ENCODE results near the gene GFRA1.

The GFRA1 gene

DNA sequence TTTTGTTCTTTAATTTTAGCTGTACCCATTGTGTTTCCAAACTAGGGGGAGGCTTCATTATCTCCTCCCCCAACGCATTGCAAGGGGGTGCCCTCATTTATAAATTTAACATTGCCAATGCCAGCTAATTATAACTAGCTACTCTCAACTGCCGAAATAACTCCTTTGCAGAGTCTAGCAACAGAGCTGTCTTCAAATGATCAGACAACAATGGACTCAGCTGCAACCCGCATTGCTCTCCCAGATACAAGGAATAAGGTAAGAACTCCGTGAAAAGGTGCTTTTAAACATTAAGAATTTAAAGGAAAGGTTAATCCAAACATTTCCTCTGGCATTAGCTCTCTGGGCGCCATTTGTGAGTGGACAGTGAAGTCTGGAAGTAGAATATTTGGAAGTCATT is 116.2 kb downstream of the GFRA1 start:
- no peak for DNase-seq

DNA sequence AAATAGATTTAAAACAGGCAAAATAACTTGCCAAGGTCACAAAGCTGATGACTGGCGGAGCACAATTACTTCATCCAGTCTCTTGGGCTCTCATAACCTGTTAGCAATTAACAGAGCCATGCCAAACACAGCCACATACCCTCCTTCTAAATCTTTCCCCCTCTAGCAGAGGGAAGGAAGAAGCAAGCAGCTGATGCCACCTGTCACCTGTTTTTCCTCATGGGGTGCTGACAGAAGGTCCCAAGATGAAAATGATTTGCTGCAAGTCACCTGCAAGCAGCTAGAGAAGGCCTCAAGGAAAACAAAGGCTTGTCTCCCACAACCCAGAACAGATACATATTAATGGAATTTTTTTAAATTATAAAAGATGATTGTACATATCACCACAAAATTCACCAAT is 117.8 kb downstream of the GFRA1 start:
- no peak for DNase-seq

DNA sequence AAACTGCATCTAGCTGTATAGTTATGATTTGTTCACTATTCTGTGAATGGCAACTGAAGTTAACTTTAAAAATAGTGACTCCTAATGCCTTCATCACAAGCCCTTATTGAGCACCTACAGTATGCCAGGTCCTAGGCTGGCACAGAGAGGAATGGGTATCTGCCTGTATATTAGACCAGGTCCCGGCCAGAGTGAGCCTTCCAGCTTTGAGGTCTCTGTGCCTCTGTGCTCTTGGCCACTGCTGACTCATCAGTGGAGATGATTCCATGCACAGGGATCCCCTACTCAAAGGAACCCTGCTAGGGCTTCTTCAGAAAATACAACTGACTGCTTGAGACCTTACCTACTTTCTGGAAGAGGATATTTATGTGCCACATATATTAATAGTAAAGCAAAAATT is 118.4 kb downstream of the GFRA1 start:
- no peak for DNase-seq

DNA sequence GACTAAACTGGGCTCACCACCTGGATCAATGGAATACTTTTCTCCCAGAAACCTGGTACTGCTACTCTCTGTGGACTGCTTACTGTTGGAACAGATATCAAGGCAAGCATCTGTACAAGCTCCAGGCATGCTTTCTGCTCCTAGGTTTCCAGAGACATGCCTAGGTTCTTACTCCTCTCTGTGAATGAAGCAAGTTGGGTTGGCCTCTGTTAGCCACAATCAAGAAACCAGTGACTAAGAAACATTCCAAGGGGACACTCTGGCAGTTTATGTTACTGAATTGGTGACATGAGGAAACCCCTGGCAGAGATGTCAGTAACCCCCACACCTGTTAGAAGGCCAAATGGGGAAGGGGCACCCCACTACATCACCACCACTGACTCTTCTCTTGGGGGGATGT is 121.9 kb downstream of the GFRA1 start:
- DNase-seq: no peak

DNA sequence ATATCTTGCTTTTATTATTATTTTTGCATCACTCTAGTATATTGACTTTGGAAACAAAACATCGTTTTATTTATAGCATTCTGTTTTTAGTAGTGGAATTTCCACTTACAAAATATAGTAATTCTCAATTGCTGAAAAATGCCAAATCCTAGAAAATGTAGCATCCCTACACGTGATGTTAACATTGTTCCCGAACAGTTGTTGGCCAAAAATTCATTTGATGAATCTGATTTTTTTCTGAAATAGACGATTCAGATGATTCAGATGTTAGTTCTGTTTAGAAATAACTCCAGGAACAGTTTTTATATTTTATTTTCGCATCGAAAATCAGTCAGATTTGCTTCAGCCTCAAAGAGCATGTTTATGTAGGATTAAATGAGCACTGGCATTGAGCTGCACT is 122.4 kb downstream of the GFRA1 start:
- no peak for DNase-seq

DNA sequence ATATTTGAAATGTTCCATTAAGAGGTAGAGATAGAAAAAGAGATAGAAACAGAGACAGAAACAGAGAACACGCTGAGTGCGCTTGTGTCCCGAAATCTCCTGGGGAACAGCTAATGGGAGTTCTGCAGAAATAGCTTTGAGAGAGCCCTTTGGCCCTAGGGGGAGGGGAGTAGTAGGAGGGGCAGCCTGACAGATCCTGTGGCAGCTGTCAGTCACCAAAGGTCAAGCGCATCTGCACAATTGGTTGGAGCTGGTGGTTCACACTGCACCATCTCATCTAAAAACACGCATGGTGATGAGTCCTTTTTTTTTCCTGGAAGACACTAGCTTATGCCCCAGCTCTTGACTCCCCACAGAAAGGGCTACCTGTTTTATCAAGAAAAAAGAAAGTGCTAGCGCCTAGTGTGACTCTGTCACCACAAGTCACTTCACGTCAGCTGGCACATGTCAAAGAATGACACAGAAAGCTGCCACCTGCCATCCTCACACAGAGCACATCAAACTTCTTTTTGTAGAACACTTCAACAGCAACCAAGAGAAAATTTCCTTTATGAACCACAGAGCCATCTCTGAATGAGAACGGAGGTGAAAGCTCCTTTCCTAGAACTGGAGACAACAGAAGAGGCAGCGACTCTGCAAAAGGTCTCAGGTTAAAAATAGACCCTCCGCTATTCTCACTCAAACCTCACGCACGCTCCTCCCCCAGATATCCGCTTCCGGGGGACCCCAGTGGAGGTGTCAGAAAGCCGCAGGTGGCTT is 125.7 kb downstream of the GFRA1 start:
- DNase-seq: no peak

DNA sequence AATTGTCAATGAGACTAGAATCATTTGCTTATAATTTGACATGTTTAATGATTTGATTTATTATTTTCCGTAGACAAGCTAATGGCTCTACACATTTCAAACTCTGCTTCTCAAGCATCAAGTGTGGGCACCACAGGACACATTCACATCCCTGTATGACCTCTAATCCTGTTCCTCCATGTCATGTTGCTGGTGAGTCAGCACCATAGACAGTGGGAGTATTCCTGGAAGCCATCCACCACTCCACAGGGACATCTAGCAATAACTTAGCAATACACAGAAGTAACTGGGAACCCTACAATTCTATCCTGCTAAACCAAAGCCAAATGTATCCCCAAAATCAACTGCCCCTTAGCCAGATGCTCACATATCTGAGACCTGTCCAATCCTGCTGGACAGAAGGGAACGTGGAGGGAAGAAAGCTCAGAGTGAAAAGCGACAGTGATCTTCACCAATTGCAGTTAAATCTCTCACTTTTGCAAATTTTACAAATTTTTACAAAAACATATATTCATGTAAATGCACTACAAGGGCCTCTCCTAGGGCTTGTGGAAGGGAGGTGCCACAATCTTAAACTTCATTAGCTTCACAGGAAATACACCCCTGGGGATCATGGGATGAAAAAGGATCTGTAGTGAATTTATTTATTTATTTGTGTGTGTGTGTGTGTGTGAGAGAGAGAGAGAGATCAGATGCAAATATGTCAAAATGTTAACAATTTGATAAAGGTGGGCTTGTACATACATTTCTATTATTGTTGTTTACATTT is 126.5 kb downstream of the GFRA1 start:
- no peak for DNase-seq

DNA sequence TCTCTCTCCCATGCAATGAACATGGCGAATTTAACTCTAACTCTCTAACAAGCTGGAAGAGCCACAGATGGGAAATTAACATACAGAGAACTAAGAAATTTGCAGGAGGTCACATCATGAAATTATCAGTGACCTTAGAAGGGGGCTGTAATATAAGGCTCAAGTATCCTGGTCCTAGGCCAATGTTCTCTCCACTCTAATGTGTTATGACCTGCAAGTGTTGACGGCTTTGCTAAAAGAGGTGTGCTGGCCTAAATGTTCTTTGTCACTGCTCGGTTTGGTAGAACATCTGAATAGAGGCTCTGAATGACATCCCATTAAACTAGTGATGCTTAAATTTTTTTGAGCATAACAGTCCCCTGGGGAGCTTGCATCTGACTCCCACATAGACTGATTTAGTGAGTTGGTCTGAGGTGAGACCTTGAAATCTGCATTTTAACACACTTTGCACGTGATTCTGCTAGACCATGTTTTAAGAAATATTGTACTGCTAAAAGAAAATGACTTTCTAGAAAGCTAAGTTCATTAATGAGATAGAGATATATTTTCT is 129.3 kb downstream of the GFRA1 start:
- DNase-seq: no peak

DNA sequence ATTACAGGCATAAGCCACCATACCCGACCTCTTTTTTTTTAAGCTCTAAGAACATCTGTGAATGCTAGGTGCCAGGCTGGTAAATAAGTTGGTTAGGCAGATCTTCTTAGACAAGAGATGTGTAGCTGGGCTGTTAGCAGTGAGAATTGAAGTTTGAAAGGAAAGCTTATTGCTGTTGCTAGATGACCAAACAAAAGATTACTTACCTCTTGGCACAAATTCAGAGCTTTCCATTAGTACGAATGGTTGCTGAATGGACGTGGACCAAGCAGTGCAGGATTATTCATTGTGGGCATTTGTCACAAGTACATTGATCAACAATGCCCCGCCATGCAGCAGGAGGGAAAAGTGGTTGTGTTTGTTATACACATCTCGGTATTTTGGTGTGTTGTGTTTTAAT is 131.2 kb downstream of the GFRA1 start:
- no peak for DNase-seq

DNA sequence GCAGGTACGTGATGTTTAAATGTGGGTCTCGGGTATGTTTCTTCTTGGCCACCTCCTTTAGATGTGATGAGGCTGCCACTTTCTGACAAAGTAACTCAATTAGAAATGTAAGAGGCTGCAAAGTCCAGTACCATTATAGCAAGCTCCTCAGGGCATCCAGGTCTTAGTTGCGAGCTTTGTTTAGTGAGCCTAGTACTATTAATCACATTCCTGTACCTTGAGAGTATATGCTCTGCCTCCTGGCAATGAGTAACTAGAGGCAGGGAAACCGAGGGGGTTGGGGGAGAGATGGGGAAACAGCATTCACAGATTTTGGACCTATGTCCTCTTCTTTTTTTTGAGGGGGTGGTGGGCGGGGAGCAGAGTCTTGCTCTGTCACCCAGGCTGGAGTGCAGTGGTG is 131.8 kb downstream of the GFRA1 start:
- DNase-seq: no peak

DNA sequence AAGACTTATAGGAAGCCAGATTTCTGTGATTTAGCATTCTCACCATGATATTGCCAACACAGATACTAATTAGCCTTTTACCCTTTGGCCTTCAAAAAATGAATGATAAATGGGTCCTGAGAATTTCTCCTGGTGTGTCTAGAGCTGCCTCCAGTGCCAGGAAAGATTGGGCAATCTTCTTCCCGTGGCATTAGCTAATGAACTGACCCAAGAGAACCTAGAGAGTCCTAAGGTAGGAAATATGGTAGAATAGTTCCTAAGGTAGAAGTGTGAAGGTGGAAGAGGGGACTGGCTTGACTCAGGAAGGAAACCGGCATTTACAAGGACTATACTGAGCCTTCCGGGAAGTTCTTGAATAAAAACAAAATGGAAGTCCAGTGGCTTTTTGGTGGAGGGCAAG is 133.1 kb downstream of the GFRA1 start:
- DNase-seq: no peak

DNA sequence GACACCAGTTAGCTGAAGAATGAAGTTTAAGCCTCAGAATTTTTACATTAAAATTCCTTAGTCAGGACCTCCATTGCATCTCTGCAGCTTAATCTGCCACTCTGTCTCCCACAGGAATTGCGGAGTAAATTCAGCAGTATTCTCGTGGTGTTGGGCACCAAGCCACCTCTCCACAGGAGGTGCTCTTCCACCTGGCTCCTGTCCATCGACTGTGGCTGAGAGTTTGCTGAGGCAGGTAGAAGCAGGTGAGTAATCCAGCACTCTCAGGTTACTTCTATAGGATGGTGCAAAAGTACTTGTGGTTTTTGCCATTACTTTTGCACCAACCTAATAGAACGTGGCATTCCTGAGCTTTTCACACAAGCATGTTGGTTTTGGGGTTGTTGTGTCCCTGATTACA is 134.1 kb downstream of the GFRA1 start:
- DNase-seq: no peak

DNA sequence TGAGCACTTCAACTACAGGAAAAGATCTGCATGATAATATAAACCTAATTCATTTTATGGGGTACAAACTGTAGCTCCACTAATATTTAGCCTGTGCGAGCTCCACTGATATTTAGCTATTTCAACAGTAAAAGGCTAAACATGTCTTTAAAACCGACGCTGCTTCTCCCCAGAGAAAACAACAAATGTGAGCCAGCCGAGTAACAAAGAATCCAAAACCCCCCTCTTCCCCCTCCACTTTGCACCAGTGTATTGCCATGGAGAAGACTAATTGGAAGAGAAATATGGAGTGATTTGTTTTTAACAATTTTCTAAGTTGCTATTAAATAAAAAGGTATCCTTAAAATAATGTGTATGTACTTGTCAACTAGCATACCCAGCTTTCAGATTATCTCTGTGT is 136.7 kb downstream of the GFRA1 start:
- DNase-seq: no peak

DNA sequence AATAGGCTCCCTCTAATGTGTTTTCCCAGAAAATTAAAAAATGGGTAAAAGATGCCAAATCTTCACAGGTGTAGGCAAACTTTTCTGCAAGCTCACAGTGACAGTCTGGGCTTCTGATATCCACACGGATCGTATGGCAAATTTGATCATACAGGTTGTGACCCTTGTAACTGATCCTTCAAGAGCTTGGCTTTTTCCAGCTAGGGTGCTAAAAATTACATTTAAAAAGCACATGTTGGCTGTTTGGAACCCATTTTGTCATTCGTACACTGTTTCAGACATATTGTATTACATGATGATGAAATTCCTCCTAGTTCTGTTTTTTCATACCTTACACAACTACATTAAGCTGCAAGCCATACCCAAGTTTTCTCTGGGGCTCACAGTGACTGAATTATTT is 138.7 kb downstream of the GFRA1 start:
- DNase-seq: no peak

DNA sequence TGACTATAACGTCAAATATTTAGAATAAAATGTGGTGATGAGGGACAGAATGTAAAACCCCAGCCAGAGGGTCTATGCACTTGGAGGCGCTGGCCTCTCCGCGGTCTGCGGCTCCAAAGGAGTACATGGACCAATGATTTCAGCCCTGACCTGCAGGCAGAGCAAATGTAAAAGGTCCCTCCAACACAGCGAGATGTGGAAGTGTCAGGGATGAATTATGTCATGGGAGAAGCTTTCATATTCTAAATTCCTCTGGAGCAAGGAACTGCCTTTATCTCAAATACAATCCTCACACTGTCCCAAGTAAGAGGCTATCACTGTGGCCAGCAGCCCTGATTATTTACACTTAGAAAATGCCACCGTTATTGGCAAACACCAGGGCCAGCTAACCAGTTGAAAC is 139.4 kb downstream of the GFRA1 start:
- no peak for DNase-seq

DNA sequence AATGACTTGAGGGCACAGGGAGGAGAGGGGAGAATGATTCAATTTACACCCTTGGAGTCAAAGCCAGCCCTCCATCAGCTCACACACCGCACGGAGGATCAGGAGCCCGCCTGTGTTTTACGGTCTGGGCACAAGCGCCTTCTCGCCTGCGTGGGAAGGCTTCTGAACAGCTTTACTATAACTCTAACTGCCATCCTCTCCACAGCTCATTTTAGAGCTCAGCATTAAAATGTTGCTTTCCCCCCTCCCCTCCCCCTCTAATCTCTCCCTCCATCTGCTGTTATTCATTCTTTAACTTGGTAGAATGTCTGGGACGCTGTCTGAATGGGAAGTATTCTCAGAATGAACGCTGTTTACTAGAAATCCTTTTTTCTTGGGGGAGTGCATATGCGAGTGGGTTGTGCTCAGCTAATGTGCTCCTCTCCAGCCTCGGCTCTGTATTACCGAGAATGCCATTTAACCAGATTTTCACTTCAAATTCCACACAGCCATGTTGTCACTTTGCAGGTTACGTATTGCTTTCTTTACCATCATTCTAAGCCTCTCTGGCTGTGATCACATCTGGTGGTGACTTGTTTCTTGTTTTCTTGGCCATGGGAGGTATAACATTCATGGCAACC is 140.1 kb downstream of the GFRA1 start:
- no peak for DNase-seq

DNA sequence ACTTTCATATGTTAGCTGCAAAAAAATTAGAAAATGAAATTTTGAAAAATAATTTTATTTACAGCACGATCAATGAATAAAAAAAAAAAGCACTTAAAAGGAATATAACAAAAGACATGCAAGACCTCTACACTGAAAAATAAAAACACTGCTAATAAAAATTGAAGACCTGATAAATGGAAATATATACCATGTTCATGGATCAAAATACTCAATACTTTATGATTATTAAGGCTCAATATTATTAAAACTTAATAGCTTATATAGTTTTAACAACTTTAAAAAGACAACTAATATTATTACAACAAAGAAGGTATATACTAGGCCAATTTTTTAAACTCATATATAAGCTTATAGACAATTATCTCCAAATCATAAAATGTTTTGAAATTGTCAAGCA is 143.0 kb downstream of the GFRA1 start:
- DNase-seq: no peak

DNA sequence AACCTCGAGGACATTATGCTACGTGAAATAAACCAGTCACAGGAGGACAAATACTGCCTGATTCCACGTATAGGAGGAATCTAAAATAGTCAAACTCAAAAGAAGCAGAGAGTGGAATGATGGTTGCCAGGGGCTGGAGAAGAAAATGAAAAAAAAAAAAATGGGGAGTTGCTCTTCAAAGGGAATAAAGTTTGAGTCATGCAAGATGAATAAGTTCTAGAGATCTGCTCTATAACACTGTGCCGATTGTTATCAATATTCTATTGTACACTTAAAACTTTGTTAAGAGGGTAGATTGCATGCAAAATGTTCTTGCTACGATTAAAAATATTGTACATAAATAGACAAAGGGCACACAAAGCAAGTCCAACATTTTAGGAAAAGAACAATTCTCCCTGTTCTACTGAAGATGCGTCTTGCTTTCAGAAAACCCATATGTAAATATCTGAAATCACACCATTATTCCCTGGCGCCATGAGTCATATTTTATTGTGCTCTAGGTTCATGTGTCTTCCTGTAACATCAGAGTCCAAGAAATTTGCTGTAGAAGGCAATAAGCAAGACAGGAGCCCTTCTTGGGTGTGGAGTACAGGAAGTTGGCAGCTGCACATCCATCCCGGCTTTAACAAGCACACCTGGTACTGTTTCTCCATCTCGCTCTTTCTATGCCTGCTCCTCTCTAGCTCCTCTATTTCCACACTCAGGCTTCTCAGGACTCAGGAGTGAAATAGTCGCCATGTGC is 145.9 kb downstream of the GFRA1 start:
- no peak for DNase-seq

DNA sequence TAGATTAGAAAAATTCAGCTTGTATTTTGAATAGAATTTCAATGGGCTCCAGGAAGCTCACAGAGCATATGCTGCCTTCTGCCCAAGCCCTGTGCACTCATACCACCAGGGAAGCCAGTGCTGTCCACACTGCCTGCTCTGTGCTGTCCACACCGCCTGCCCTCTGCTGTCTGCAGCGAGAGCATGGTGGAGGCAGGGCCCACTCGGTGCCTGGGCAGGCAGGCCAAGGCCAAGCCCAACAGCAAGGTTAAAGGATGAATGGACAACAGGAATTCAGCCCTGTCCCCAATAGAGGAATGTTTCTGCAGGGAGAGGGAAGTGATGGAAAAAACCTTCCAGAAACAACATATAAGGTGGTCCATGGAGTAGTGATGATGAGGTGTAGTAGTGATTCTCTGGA is 146.8 kb downstream of the GFRA1 start:
- no peak for DNase-seq

DNA sequence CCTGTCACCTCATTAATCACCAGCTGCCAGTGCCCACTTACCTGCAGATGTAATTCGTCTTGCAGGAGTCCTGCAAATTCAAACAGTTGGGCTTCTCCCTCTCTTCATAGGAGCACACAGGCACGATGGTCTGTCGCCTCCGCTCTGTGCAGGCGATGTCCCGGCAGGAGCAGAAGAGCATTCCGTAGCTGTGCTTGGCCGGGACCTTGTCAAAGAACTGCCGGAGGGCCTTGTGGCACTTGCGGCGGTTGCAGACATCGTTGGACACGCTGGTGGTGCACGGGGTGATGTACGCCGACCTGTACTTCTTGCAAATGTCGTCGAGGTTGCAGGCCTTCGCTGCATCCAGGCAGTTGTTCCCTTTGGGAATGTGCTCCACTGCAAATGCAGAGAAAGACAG is 147.8 kb downstream of the GFRA1 start:
- no peak for DNase-seq

DNA sequence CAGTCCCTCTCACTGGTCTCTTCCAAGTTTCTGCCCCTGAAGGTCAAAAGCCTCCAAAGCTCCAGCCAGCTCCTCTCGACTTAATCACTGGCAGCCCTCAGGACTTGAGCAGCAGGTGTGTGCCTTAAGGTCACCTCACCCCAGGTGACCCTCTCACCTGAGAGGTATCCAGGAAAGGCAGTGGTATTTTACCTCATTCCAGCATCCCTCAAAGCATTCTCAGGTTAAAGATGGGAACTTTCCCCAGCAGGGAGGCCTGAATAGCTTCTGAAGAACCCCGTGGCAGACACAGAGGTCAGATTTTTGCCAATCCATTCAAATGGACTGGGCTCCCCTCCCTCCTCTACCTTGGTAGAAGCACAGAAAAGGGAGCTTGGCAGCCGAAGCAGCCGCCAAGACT is 148.2 kb downstream of the GFRA1 start:
- no peak for DNase-seq

DNA sequence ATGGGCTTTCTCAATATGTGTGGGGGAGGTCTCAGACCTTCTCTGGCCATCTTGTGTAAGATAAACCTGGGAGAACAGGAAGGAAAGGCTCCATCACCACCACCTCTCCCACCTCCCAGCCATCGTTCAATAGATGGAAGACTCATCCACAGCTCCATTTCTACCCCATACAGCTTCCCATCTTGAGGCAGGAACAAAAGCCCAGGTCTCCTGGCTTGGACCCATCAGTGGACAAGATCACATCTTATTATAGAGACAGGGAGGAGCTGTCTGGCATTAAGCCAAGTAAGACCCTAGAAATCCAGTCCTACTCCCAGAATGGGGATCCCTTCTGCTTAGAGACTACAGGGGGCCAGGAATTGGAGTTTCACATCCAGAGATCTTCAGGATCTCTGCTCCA is 150.3 kb downstream of the GFRA1 start:
- no peak for DNase-seq

All from SHP77 (cell line).